Astrocyte (in vitro differentiated cells and primary cell): ENCODE results near the gene SUPT16H. TPM values are rescaled to one million over a fixed set of nuclear protein-coding genes. Genes with fewer than 3 reads are reported as not detected.

Source experiments
- DNase-seq: peaks from one replicate; pipeline ENCODE4 v3.0.0-alpha.2; 2010; ENCODE audit warnings: low read depth
- FAIRE-seq: peaks from 2 replicates; lab custom pipeline; 2011; peaks lifted over from hg19 to GRCh38; lab: Jason Lieb, UNC
- H2AFZ ChIP-seq: 2 replicates; pipeline ENCODE4 v1.6.0; 2012; ENCODE audit warnings: low read depth, low read length, inconsistent platforms
- H3K27ac ChIP-seq: 2 replicates; pipeline ENCODE4 v1.5.1; 2011; ENCODE audit warnings: low read depth, low read length, inconsistent platforms
- H3K27me3 ChIP-seq: 2 replicates; pipeline ENCODE4 v1.6.0; 2011; ENCODE audit warnings: low read length, inconsistent platforms; ENCODE audit not compliant: insufficient read depth
- H3K36me3 ChIP-seq: 2 replicates; pipeline ENCODE4 v1.5.1; 2011; ENCODE audit warnings: low read length, inconsistent platforms; ENCODE audit not compliant: insufficient read depth
- H3K4me1 ChIP-seq: 2 replicates; pipeline ENCODE4 v1.5.1; 2011; ENCODE audit warnings: low read length, inconsistent platforms; ENCODE audit not compliant: insufficient read depth
- H3K4me2 ChIP-seq: 2 replicates; pipeline ENCODE4 v1.6.0; 2012; ENCODE audit warnings: low read length, inconsistent platforms
- H3K4me3 ChIP-seq: 2 replicates; pipeline ENCODE4 v1.5.1; 2011; ENCODE audit warnings: low read depth, mild to moderate bottlenecking, low read length, inconsistent platforms; ENCODE audit not compliant: insufficient read depth
- H3K79me2 ChIP-seq: 2 replicates; pipeline ENCODE4 v1.6.0; 2012; ENCODE audit warnings: mild to moderate bottlenecking, low read length, inconsistent platforms; ENCODE audit not compliant: insufficient read depth
- H3K9ac ChIP-seq: 2 replicates; pipeline ENCODE4 v1.6.0; 2012; ENCODE audit warnings: mild to moderate bottlenecking, low read length, inconsistent platforms
- H3K9me3 ChIP-seq: 2 replicates; pipeline ENCODE4 v1.5.1; 2012; ENCODE audit warnings: low read depth, mild to moderate bottlenecking, low read length, inconsistent platforms; ENCODE audit not compliant: insufficient read depth
- H4K20me1 ChIP-seq: 2 replicates; pipeline ENCODE4 v1.6.0; 2012; ENCODE audit warnings: low read length, inconsistent platforms; ENCODE audit not compliant: insufficient read depth
- H3K27ac Mint-ChIP-seq: one replicate; pipeline ENCODE4 v1.8.0; 2021; ENCODE audit warnings: mild to moderate bottlenecking, mixed read lengths; ENCODE audit not compliant: unreplicated experiment
- H3K27me3 Mint-ChIP-seq: one replicate; pipeline ENCODE4 v1.8.0; 2021; ENCODE audit warnings: low read depth, mixed read lengths; ENCODE audit not compliant: unreplicated experiment
- H3K36me3 Mint-ChIP-seq: one replicate; pipeline ENCODE4 v1.8.0; 2021; ENCODE audit warnings: low read depth, mixed read lengths; ENCODE audit not compliant: unreplicated experiment
- H3K4me1 Mint-ChIP-seq: one replicate; pipeline ENCODE4 v1.8.0; 2021; ENCODE audit warnings: low read depth, mixed read lengths; ENCODE audit not compliant: unreplicated experiment
- H3K4me3 Mint-ChIP-seq: one replicate; pipeline ENCODE4 v1.8.0; 2021; ENCODE audit warnings: mild to moderate bottlenecking, moderate library complexity, mixed read lengths; ENCODE audit not compliant: unreplicated experiment
- H3K9me3 Mint-ChIP-seq: one replicate; pipeline ENCODE4 v1.8.0; 2021; ENCODE audit warnings: mild to moderate bottlenecking, mixed read lengths; ENCODE audit not compliant: unreplicated experiment
- CTCF ChIP-seq: IDR thresholded peaks from 2 replicates; pipeline ENCODE4 v1.5.1; 2011; ENCODE audit warnings: low read depth, mild to moderate bottlenecking, inconsistent platforms, low read length, moderate library complexity; ENCODE audit not compliant: insufficient read depth
- EZH2 ChIP-seq: IDR thresholded peaks from 2 replicates; pipeline ENCODE4 v1.6.1; 2012; ENCODE audit warnings: mild to moderate bottlenecking, low read length, inconsistent platforms; ENCODE audit not compliant: insufficient read depth
- total RNA-seq: library from RNA; stranded (reverse); gene quantifications from 2 replicates; pipeline ENCODE4 v1.2.1, GENCODE V29; 2021

Gene SUPT16H
- total RNA-seq, 1 donor from 2014 or later: 74.3 TPM

GRCh38 chr14:21426692-21427091 lies 42.9 kb upstream of the SUPT16H start:
- H3K27me3 Mint-ChIP-seq: no peaks in the 10 kb centered on the region
- TF ChIP-seq EZH2: no peak
- TF ChIP-seq CTCF: no peak
- Histone ChIP-seq H4K20me1 (peaks cover 45% of the 10 kb centered on the region), H3K4me2 (no peak overlapping the region), H3K27me3 (no peaks in the 10 kb centered on the region), H3K79me2 (peaks cover 42% of the 10 kb centered on the region), H3K4me1 (no peaks in the 10 kb centered on the region), H3K27ac (no peak overlapping the region), H3K36me3 (peaks cover 73% of the 10 kb centered on the region), H3K4me3 (no peak overlapping the region), H3K9ac (no peak overlapping the region), H3K9me3 (no peaks in the 10 kb centered on the region), H2AFZ (no peak overlapping the region)
- DNase-seq (no peak), FAIRE-seq (no peak)
- H3K4me3 Mint-ChIP-seq: no peak overlapping the region
- H3K9me3 Mint-ChIP-seq: no peaks in the 10 kb centered on the region
- H3K27ac Mint-ChIP-seq: no peak overlapping the region
- H3K36me3 Mint-ChIP-seq: peaks cover 18% of the 10 kb centered on the region
- H3K4me1 Mint-ChIP-seq: no peaks in the 10 kb centered on the region

- Histone ChIP-seq H3K27me3 (no peaks in the 10 kb centered on the region), H3K9ac (no peak overlapping the region), H3K4me3 (no peak overlapping the region), H3K79me2 (peaks cover 16% of the 10 kb centered on the region), H4K20me1 (peaks cover 8% of the 10 kb centered on the region), H3K27ac (no peak overlapping the region), H3K9me3 (no peaks in the 10 kb centered on the region), H3K4me1 (no peaks in the 10 kb centered on the region), H3K4me2 (no peak overlapping the region), H3K36me3 (peaks cover 45% of the 10 kb centered on the region), H2AFZ (no peak overlapping the region)
- no peaks in the 10 kb centered on the region for H3K27me3 Mint-ChIP-seq
- peaks cover 13% of the 10 kb centered on the region for H3K36me3 Mint-ChIP-seq
- no peak for FAIRE-seq
- no peak overlapping the region for H3K4me3 Mint-ChIP-seq
- DNase-seq: no peak
- H3K4me1 Mint-ChIP-seq: no peaks in the 10 kb centered on the region
- H3K9me3 Mint-ChIP-seq: no peaks in the 10 kb centered on the region
- no peak for TF ChIP-seq CTCF
- H3K27ac Mint-ChIP-seq: no peak overlapping the region
These were observed 35.7 kb upstream of the SUPT16H start for GRCh38 chr14:21419528-21419927.

GRCh38 chr14:21415329-21415728 lies 31.5 kb upstream of the SUPT16H start:
- FAIRE-seq (no peak), DNase-seq (no peak)
- H3K27ac ChIP-seq: no peak overlapping the region
- H3K27ac Mint-ChIP-seq: no peak overlapping the region
- H3K9ac ChIP-seq: no peak overlapping the region
- H3K4me3 Mint-ChIP-seq: no peak overlapping the region
- TF ChIP-seq EZH2 (no peak), CTCF (no peak)
- peaks cover 15% of the 10 kb centered on the region for H3K79me2 ChIP-seq
- H2AFZ ChIP-seq: no peak overlapping the region
- H3K9me3 ChIP-seq: no peaks in the 10 kb centered on the region
- H3K9me3 Mint-ChIP-seq: no peaks in the 10 kb centered on the region
- peaks cover 55% of the 10 kb centered on the region for H3K36me3 ChIP-seq
- H3K4me1 ChIP-seq: no peaks in the 10 kb centered on the region
- H3K27me3 ChIP-seq: no peaks in the 10 kb centered on the region
- H3K36me3 Mint-ChIP-seq: peaks cover 22% of the 10 kb centered on the region
- H3K4me1 Mint-ChIP-seq: no peaks in the 10 kb centered on the region
- H4K20me1 ChIP-seq: peaks cover 3% of the 10 kb centered on the region
- no peaks in the 10 kb centered on the region for H3K27me3 Mint-ChIP-seq
- no peak overlapping the region for H3K4me3 ChIP-seq
- no peak overlapping the region for H3K4me2 ChIP-seq
